AG09319 (cell line): ENCODE data around the gene TREM1.
A peak's percentile ranks its signal among the peaks of the same experiment; 100 is the strongest.

Experiments used
- DNase-seq: peaks from one replicate; pipeline ENCODE4 v3.0.0-alpha.2; 2010; ENCODE audit warnings: low read depth; ENCODE audit errors: extremely low read depth
- TF ChIP-seq, protein P1 (sequence below): IDR thresholded peaks from 2 replicates; pipeline ENCODE4 v1.5.1; 2011; ENCODE audit warnings: low read depth, mild to moderate bottlenecking, inconsistent platforms, low read length, moderate library complexity

Gene TREM1

DNA sequence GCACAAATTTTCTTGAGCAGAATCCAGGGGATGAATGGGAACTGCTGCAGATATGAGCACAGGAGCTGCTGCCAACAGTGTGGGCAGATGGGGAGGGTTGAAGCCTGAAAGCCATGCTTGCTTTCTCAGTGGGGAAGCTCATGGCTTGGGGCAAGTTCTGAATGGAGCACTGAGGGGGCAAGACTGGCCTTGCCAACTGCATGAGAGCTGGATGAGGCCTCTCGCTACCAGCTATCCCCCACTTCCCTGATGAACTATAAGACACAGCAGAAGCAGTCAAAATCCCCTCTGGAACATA lies 28.3 kb downstream of the TREM1 start:
- DNase-seq, result no peak
- TF ChIP-seq, protein P1, sequence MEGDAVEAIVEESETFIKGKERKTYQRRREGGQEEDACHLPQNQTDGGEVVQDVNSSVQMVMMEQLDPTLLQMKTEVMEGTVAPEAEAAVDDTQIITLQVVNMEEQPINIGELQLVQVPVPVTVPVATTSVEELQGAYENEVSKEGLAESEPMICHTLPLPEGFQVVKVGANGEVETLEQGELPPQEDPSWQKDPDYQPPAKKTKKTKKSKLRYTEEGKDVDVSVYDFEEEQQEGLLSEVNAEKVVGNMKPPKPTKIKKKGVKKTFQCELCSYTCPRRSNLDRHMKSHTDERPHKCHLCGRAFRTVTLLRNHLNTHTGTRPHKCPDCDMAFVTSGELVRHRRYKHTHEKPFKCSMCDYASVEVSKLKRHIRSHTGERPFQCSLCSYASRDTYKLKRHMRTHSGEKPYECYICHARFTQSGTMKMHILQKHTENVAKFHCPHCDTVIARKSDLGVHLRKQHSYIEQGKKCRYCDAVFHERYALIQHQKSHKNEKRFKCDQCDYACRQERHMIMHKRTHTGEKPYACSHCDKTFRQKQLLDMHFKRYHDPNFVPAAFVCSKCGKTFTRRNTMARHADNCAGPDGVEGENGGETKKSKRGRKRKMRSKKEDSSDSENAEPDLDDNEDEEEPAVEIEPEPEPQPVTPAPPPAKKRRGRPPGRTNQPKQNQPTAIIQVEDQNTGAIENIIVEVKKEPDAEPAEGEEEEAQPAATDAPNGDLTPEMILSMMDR, result no peak

DNA sequence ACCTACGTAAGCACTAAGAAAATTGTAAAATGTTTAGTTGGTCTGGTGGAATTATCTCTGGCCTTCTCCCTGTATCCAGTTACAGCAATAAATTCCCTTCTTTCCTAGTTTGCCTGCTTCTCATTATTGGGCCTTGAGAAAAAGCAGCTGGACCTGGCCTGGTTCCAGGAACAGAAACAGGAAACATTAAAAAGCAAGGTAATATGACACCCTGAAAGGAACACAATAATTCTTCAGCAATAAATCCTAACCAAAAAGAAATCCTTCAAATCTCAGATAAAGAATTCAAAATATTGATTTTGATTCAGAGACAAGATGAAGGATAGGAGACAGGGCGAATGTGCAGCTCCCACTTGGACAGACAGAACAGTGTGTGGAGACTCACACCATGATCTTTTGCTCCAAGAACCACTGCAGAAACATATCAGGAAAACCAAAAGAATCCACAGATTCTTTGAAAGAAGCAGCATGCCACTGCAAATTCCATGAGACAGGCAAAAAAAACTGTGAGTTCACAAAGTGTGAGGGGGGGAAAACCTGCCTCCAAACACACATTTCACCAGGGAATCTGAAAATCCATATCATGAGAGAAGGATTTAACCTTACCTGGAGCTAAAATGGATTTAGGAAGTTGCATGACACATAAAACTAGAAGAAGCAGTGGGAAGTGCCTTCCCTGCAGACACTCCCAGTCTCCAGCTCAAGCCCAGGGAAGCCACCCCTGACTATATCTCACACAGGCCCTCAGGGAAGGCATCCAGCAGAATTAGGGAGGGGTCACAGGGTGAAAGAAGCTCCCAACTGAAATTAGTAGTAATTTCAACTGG lies 28.9 kb downstream of the TREM1 start:
- TF ChIP-seq, protein P1, result no peak
- DNase-seq, result peak; percentile 46

DNA sequence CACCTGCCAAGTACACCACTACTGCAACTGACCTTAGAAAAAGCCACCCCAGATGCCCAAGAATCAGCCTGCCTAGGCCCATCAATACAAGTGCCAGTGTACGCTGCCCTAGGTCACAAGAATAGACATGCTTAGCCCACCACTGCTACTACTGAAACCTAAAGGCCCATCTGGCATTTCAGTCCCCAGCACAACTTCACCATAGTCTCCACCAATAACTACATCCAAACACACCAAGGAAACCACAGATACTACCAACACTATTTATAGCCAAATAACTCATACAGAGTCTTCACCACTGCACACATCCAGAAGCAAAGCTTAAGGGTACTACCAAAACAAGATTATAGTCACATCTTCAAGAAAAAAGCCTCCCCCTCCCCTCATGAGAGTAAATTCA lies 30.1 kb downstream of the TREM1 start:
- DNase-seq, result no peak
- TF ChIP-seq, protein P1, result no peak

DNA sequence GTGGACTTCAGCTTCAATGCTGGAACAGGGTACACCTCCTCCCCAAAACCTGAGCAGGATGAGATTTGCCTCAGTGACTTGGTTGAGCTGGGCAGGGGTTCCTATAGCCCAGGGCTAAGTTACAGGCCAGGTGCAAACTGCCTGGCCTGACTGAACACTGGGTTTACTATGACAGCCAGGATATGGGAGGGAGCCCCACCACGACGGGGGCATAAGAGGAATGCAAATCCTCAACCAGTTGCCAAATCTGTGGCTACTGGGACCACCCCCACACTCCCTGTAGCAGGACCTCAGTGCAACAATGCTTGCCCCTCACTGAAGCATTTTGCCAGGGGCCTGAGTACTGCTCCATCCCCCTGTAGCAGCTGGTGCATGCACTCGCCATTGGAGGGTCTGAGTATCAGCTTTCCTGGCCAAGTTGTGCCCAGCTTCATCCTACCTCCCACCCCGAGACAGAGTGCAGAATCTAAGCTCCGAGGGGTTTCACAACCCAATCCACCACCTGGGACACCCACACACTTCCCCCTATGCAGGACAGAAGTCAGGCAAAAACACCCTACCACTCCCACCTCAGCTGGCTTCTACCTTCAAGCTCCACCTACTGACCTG lies 30.7 kb downstream of the TREM1 start:
- TF ChIP-seq, protein P1, result no peak
- no peak for DNase-seq

DNA sequence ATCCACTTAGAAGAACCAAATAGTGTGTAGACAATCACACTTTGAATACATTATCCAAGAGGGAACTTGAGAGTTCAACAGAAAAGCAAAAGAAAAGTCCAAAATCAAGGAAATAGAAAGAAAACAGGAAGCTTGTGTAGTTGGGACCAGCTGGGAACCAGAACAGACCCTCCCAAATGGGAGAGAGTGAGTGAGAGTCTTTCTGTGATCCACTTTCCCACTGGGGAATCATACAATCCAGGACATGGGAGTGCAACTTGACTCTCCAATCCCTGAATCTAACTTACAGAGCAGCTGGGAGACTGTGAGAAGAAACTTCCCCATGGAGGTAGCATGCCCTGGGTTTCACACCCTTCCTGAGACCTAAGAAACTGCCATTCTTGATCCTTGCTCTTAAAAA lies 31.4 kb downstream of the TREM1 start:
- TF ChIP-seq, protein P1, result no peak
- no peak for DNase-seq

DNA sequence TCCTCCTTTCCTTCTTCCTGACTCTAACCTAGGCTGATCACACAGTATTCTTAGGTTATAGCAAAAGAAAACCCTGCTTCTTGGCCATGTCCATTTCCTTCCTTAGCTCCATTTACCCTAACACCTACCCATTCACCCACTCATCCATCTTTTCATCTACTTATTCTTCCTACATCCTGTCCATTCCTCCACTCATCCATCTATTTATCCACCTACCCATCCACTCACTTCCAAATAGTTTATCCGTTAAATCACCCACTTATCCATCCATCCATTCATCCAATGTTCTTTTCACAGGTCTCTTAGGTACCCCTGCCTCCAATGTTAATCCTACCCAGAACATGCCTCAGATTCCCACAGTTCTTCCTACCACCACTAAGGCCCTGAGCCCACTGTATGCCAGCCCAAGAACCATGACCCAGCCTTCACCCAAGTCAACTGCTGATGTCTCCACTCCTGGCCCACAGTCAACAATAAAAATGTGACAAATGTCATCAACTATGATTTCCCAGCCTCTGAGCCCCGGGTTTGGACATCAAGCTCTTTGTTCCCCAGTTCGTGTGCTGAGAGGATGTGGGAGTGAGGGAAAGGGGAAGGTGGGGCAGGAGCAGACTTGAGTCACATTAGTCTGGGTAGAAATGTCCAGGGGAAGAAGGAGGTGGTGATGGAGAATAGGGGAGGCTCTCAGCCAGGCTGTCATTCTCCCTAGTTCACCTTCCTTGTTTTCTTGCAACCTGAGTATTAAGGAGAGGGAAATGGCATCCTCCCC lies 33.9 kb downstream of the TREM1 start:
- TF ChIP-seq, protein P1, result no peak
- DNase-seq, result no peak
